ENCODE measurements around the gene TMEM107.

TMEM107 gene

GRCh38 chr17:8153957-8154607 lies 22.1 kb downstream of the TMEM107 start (continued):
- TF ChIP-seq ZNF157 (tag by site-specific recombination; IDR thresholded peaks at IDR 0.05), result no peak
- TF ChIP-seq KLF8 (tag by site-specific recombination; IDR thresholded peaks at IDR 0.05), result peak; percentile 93
- TF ChIP-seq ZNF2 (tag by site-specific recombination; IDR thresholded peaks at IDR 0.05), result no peak
- no peak for TF ChIP-seq ZFP3 (tag by site-specific recombination; IDR thresholded peaks at IDR 0.05; ENCODE audit: low read depth)
- peak; percentile 67; the same call in 1 of the 2 replicates for TF ChIP-seq YY1 (tag by site-specific recombination; IDR thresholded peaks at IDR 0.05)
- no peak for TF ChIP-seq ZNF704 (tag by site-specific recombination; IDR thresholded peaks at IDR 0.05)
- TF ChIP-seq EGR2 (tag by site-specific recombination; IDR thresholded peaks at IDR 0.05; ENCODE audit: low read depth), result peak; percentile 89
- TF ChIP-seq ZNF624 (tag by site-specific recombination; IDR thresholded peaks at IDR 0.05), result no peak
- peak; percentile 18; the same call in 1 of the 2 replicates for TF ChIP-seq ZFP37 (tag by site-specific recombination; IDR thresholded peaks at IDR 0.05)
- TF ChIP-seq TCF7L2 (IDR thresholded peaks at IDR 0.05; ENCODE audit: borderline replicate concordance, low read depth, low read length), result no peak
- TF ChIP-seq ZNF488 (tag by site-specific recombination; IDR thresholded peaks at IDR 0.05), result no peak
- TF ChIP-seq ZNF629 (tag by site-specific recombination; IDR thresholded peaks at IDR 0.05), result peak; percentile 99
- TF ChIP-seq ZNF362 (tag by site-specific recombination; IDR thresholded peaks at IDR 0.05), result no peak
- TF ChIP-seq ZNF394 (tag by site-specific recombination; IDR thresholded peaks at IDR 0.05; ENCODE audit: borderline replicate concordance), result no peak; the same call in 1 of the 2 replicates
- TF ChIP-seq ZNF121 (tag by site-specific recombination; IDR thresholded peaks at IDR 0.05), result no peak
- TF ChIP-seq ZNF600 (tag by site-specific recombination; IDR thresholded peaks at IDR 0.05), result peak; percentile 66; the same call in 1 of the 2 replicates
- TF ChIP-seq SCRT2 (tag by site-specific recombination; IDR thresholded peaks at IDR 0.05), result no peak
- 0 out of 2 replicates have a peak, but pooled peaks have one; percentile 42 for TF ChIP-seq ZNF692 (tag by site-specific recombination; IDR thresholded peaks at IDR 0.05)
- TF ChIP-seq ZNF174 (tag by site-specific recombination; IDR thresholded peaks at IDR 0.05), result no peak
- peak; percentile 83 for TF ChIP-seq ZBTB8A (tag by site-specific recombination; IDR thresholded peaks at IDR 0.05)
- peak; percentile 64 for TF ChIP-seq ZXDB (tag by site-specific recombination; IDR thresholded peaks at IDR 0.05)
- peak; percentile 45; the same call in 1 of the 2 replicates for TF ChIP-seq ZNF501 (tag by site-specific recombination; IDR thresholded peaks at IDR 0.05)
- TF ChIP-seq ZSCAN30 (tag by site-specific recombination; IDR thresholded peaks at IDR 0.05), result peak; percentile 71; the same call in 1 of the 2 replicates
- TF ChIP-seq ZNF132 (tag by site-specific recombination; IDR thresholded peaks at IDR 0.05; ENCODE audit: borderline replicate concordance), result no peak
- TF ChIP-seq GFI1B (tag by site-specific recombination; IDR thresholded peaks at IDR 0.05), result no peak
- no peak for TF ChIP-seq ZNF610 (tag by site-specific recombination; IDR thresholded peaks at IDR 0.05; ENCODE audit: borderline replicate concordance)
- peak; percentile 72 for TF ChIP-seq ZBTB17 (tag by site-specific recombination; IDR thresholded peaks at IDR 0.05)
- TF ChIP-seq ZEB2 (tag by site-specific recombination; IDR thresholded peaks at IDR 0.05), result peak; percentile 56; the same call in 1 of the 2 replicates
